Left lobe of liver (tissue), 2 donors: ENCODE results near the gene NEMP1. TPM values are rescaled to one million over a fixed set of nuclear protein-coding genes. Genes with fewer than 3 reads are reported as not detected.
"Not testable (repeated sequence)": the region's sequence is repeated elsewhere in the genome, so short reads cannot be mapped to it uniquely, and the experiment has no call there.

Source experiments
- ATAC-seq: fragments of 200-7000 bp; cut with Tn5 transposase; one replicate; pipeline ENCODE4 v1.9.1; 2020; ENCODE audit warnings: mild to moderate bottlenecking, moderate library complexity
- DNase-seq: peaks from one replicate; pipeline ENCODE4 v3.0.0-alpha.2; 2020; ENCODE audit warnings: low spot score
- total RNA-seq: library from RNA; stranded (reverse); gene quantifications from one replicate; pipeline ENCODE4 v1.2.1, GENCODE V29; 2021
- donor health status: DM: no; HTN: no; CAD: no; lungs with moderate emphysema.
- donor health status: DM: no; HTN: yes; CAD: no.

The NEMP1 gene
- total RNA-seq, 1 donor from 2014 or later = 5.3 TPM

DNA sequence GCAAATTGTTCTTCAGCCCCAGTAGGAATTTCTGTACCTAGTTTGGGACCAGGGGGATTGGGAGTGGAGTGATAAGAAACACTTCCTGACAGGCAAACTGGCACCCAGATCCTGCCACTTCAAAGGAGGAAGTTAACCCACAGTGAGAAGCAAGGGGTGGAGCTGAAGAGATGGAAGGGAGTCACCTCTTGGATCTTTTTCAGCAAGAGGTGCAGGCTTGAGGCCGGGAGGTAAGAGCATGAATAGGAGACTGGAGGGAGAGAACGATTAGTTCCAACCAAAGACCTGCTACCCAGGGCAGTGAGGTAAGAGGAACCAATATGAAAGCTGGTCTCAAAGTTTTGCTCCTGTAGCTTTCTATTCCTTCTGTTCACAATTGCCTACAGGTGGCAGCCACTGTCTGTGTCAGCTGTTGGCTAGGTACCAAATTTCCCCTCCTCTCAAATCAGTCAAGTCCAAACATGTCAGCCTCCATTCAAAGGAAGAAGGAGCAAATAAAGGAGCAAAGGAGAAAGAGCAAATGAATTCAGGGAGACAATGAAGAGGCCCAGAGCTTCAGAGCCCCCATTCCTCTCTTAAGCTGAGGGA is 47.4 kb downstream of the NEMP1 start:
- DNase-seq = no peak
- ATAC-seq = no peak

GRCh38 chr12:57029457-57029856 is 49.1 kb downstream of the NEMP1 start:
- DNase-seq = no peak
- no peak for ATAC-seq

- ATAC-seq (no peak), DNase-seq (no peak)
Measured at GRCh38 chr12:57027805-57028153, 50.8 kb downstream of the NEMP1 start.

DNA sequence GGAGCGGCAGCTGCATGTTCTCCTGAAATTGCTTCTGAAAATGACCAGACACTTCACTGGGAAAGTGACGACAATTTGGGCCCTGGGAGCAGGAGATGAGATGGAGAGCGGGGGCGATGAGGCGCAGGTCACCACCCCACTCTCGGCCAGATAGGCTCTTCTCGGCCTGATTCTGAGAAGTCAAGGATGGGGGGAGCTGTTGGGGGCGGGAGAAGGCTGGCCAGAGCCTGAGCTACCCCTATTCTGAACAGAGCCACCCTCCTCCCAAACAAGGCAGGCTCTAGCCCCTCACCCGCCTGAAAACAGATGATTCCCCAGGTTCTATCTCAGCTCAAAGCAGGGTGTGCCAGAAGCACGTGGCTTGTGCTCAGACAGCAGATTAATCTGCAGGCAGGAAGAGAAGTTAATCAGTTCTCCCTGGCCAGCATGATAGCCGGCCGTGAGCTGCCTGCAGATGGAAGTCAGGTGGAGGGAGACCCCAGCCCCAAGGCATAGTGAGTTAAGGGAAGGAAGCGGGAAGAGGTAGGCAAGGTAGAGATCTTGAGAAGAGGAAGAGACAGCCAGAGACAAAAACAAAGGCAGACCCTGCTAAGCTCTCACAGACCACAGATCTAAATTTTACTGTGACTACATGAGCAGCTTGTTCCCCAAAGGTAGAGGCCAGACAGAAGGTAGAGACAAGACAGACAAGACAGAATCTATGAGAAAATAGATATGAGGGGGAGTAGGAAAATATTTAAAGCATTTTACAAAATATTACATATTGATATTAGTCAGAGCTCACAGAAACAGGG is 51.4 kb downstream of the NEMP1 start:
- ATAC-seq (no peak), DNase-seq (no peak)

DNA sequence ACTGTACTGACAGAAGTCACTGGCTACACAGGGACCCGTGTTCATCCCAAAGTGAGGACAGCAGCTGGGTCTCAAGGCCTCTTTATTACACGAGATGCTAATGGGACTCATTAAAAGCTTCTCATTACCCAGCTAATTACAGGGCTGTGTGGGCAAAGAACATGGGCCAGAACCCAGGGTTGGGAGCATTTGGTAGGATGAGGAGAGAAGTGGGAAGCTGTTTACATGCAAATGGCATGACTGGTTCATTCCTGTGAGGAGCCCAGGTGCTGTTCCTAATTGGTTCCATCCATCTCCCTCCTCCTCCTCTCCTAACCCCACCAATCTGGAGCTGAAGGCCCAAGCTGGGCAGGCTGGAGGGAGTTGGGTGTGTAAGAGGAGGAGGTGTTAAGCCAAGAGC is 53.4 kb downstream of the NEMP1 start:
- no peak for ATAC-seq
- no peak for DNase-seq

DNA sequence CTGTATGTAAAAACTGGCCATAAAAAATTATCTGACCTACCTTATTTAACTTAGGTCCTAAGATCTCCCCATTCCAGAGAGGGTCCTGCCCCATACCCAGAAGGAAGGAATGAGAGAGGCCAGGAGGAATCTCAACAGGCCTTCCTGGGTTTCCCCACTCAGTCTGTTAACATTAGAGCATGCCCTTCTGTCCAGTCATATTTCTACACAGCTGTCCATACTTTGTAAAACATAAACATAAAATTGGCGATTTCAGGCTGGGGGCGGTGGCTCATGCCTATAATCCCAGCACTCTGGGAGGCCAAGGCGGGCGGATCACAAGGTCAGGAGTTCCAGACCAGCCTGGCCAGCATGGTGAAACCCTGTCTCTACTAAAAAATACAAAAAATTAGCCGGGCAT is 56.3 kb downstream of the NEMP1 start:
- not testable (repeated sequence) for ATAC-seq, DNase-seq

DNA sequence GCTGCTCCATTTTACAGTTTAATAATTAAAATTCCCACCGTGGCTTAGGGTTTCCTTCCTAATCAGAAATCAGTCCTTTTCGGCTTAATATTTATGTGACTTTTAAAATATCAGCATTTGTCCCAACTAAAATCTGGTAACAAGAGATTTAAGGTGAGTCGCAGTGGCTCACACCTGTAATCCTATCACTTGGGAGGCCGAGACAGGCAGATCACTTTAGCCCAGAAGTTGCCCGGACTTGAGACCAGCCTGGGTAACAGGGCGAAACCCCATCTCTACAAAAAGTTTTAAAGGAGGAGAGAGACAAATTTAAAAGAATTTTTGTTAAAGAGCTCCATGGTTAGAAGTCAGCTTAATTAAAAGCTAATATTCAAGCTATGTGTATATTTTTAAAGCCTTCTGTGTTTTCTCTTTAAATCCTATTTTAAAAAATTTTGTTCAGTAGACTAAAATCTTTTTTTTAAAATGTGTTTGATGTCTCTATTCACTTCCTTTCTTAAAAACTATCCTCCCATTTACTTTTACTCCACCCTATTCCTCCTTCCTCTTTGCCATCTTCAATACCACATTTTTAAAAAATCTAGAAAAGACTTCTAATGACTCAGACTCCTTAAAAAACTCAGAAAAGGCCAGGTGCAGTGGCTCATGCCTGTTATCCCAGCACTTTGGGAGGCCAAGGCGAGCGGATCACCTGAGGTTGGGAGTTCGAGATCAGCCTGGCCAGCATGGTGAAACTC is 58.4 kb downstream of the NEMP1 start:
- DNase-seq = no peak
- ATAC-seq = no peak

GRCh38 chr12:57018906-57019305 is 59.7 kb downstream of the NEMP1 start:
- no peak for DNase-seq
- no peak for ATAC-seq

GRCh38 chr12:57018353-57018752 is 60.2 kb downstream of the NEMP1 start:
- ATAC-seq, DNase-seq: not testable (repeated sequence)

- ATAC-seq (no peak), DNase-seq (no peak)
Measured at GRCh38 chr12:57016348-57016747, 62.2 kb downstream of the NEMP1 start, which contains the start of gene TAC3. Gene TAC3 (minus strand): TSS chr12:57016529. CDS start chr12:57015797, 732 bp downstream.

DNA sequence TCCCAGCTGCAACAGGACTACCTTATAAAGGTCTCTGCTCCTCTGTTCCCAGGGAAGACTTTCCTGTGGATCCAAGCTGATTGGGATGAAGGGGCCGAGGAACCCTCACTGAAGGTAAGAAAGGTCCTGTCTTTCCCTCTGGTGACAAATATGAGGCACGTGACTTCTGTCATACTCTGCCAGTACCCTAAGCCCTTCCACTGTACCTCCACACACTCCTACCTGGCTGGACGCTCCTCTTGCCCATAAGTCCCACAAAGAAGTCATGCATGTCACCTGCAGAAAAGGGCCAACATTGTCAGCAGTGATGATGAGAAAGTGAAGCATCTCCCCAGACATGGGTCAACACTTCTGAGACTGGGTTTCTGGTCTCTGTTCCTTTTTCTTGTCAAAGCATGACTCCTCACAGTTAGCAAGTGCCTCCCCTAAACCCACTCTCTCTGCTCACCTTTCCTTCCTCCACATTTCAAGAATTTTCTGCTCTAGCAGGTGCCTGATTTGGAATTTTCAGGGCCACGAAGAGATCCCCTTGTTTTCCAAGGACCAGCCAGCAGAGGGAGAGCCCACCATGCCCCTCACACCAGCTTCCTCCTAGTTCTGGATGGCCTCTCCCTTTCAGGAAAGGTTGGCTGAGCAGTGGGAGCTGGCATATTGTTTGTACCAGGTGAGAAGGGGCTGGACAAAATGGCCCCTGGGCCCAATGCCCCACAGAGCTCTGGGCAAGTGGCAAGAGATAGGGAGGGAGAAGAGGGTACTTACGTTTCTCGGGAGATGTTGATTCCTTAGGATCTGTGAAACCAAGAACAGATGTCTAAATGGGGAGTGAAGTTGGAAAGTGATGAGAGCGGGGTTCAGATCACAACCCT is 65.8 kb downstream of the NEMP1 start:
- DNase-seq = no peak
- ATAC-seq = no peak

DNA sequence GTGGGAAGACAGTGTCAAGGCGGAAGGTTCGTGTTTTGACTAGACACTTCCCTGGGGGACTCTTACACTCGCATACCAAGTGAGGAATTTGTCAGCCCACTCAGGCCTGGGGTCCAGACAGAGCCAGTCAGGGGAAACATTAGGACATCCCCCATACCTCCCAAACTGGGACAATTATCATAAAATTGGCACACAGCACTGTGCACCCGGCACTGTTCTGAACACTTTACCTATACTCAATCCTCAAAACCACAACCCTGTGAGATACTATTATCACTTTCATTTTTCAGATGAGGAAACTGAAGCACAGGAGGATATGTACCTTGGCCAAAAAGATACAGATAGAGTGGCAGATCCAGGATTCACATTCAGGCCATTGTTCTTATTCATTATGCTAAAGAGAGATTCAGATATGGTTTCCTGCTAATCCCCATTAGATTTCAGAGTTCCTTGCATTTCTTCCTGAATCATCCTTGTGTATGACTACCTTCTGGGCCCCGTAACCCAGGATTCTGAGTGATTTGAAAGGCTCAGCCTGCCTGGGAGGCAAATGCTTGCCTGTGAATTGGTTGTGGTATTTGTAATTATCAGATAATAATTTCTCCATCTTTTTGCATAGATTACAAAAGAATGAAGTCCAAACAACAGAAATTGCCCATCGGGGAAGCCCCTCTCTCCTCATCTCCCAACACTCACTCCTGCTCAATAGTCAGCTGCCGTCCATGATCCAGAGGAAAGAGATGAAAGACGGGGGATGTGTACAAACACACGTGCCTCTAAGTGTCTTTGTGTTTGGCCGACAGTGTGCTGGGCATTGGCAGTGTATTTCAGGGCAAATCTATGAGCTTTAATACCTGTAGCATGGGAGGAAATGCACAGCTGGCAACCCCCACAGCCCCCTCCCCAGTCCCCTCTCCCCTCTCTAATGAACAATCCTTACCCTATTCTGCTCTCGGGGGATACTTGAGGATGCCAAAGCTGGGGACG is 66.9 kb downstream of the NEMP1 start:
- DNase-seq = no peak
- ATAC-seq = no peak

DNA sequence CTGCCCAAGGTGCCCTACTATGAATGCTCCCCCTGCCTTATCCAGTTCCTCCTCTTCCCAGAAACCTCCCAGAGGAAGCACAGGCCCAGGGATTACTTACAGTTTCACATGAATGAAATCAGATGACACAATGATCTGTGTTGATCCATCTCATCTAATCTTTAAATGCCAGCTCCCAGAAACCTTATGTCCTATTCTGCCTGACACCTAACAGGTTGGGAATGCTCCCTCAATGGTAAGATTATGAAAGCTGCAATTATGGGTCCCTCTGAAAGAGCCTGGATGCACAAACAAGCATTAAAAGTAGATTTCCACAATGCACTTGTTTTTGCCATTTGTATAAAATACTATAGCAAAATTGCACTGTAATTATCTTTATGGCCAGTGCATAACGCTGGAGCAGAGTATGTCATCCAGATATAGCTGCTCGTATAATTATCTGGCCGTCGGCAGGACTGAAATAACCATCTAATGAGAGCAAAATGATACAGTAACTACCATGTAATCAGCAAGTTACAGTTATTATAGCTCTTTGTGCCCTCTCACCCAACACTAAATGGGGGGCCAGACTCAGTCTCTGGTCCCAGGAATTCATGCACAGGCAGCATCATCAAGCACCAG is 67.9 kb downstream of the NEMP1 start:
- no peak for ATAC-seq

GRCh38 chr12:57009949-57010626 is 68.5 kb downstream of the NEMP1 start:
- DNase-seq (no peak), ATAC-seq (no peak)

More for the DNA sequence above, 67.9 kb downstream of the NEMP1 start:
- no peak for DNase-seq

- DNase-seq (no peak), ATAC-seq (peak; percentile 54)
Measured at GRCh38 chr12:57008178-57008577, 70.4 kb downstream of the NEMP1 start.

GRCh38 chr12:57006809-57007475 is 71.6 kb downstream of the NEMP1 start:
- no peak for ATAC-seq
- DNase-seq = no peak

- peak; percentile 64 for DNase-seq
Measured at GRCh38 chr12:57005980-57006808, 72.4 kb downstream of the NEMP1 start, which contains the start of gene ZBTB39. Gene ZBTB39 (minus strand): TSS chr12:57006546. CDS start chr12:57004917, 1,629 bp downstream.

More at GRCh38 chr12:57005980-57006808, 72.4 kb downstream of the NEMP1 start, which contains the start of gene ZBTB39:
- peak; percentile 79 for ATAC-seq
